Omental fat pad (tissue), 4 donors: ENCODE measurements around the gene JUP. TPM values are rescaled to one million over a fixed set of nuclear protein-coding genes. Genes with fewer than 3 reads are reported as not detected.

Experiments used
- ATAC-seq: fragments of 150-250 bp; one replicate; pipeline ENCODE4 v1.9.1; 2016; ENCODE audit warnings: mild to moderate bottlenecking, moderate library complexity; ENCODE audit not compliant: low FRiP score
- DNase-seq: peaks from one replicate; pipeline ENCODE4 v3.0.0-alpha.2; 2019; ENCODE audit warnings: low spot score
- total RNA-seq, 4 donors: library from RNA; depleted of rRNA; stranded (reverse); fragments of >200 nt; gene quantifications; one replicate each; pipeline ENCODE4 v1.1.0, GENCODE V29; 2016
- TF ChIP-seq, protein P1 (sequence below), 3 donors: fragments of 450-650 bp; IDR thresholded peaks; one replicate each; pipeline ENCODE4 v1.5.1; 2016 to 2017; ENCODE audit warnings: antibody characterized with exemption in 3 of 3, mild to moderate bottlenecking in 3 of 3, moderate library complexity in 2 of 3

The JUP gene
- total RNA-seq, 4 donors from 2014 or later: 34.8 to 84.5 (median 39.0) TPM

DNA sequence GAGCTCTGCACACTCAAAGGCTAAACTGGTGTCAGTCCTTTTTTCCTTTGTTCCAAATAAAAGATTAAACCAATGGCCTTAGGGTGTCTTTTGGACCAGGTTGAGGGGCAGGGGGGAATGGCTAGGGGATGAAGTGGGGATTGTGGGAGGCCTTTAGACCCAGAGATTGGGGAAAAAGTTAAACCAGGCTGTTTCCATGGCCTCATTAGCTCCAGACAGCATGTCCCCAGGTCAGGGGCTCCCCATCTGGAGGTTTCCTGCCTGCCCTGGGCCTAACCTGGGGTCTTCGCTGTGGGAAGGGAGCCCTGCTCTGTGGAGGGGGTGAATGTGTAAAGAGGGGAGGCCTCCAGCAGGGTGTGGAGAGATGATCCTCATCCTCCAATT, 36.6 kb upstream of the JUP start:
- TF ChIP-seq, protein P1, sequence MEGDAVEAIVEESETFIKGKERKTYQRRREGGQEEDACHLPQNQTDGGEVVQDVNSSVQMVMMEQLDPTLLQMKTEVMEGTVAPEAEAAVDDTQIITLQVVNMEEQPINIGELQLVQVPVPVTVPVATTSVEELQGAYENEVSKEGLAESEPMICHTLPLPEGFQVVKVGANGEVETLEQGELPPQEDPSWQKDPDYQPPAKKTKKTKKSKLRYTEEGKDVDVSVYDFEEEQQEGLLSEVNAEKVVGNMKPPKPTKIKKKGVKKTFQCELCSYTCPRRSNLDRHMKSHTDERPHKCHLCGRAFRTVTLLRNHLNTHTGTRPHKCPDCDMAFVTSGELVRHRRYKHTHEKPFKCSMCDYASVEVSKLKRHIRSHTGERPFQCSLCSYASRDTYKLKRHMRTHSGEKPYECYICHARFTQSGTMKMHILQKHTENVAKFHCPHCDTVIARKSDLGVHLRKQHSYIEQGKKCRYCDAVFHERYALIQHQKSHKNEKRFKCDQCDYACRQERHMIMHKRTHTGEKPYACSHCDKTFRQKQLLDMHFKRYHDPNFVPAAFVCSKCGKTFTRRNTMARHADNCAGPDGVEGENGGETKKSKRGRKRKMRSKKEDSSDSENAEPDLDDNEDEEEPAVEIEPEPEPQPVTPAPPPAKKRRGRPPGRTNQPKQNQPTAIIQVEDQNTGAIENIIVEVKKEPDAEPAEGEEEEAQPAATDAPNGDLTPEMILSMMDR (IDR thresholded peaks at IDR 0.05): no peak
- no peak for ATAC-seq
- no peak for DNase-seq

DNA sequence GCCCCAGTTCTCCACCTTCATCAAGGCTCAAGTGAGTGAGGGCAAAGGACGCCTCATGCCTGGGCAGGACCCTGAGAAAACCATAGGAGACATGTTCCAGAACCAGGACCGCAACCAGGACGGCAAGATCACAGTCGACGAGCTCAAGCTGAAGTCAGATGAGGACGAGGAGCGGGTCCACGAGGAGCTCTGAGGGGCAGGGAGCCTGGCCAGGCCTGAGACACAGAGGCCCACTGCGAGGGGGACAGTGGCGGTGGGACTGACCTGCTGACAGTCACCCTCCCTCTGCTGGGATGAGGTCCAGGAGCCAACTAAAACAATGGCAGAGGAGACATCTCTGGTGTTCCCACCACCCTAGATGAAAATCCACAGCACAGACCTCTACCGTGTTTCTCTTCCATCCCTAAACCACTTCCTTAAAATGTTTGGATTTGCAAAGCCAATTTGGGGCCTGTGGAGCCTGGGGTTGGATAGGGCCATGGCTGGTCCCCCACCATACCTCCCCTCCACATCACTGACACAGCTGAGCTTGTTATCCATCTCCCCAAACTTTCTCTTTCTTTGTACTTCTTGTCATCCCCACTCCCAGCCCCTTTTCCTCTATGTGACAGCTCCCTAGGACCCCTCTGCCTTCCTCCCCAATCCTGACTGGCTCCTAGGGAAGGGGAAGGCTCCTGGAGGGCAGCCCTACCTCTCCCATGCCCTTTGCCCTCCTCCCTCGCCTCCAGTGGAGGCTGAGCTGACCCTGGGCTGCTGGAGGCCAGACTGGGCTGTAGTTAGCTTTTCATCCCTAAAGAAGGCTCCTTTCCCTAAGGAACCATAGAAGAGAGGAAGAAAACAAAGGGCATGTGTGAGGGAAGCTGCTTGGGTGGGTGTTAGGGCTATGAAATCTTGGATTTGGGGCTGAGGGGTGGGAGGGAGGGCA, 36.0 kb upstream of the JUP start:
- TF ChIP-seq, protein P1 (IDR thresholded peaks at IDR 0.05): no peak
- ATAC-seq: no peak

DNA sequence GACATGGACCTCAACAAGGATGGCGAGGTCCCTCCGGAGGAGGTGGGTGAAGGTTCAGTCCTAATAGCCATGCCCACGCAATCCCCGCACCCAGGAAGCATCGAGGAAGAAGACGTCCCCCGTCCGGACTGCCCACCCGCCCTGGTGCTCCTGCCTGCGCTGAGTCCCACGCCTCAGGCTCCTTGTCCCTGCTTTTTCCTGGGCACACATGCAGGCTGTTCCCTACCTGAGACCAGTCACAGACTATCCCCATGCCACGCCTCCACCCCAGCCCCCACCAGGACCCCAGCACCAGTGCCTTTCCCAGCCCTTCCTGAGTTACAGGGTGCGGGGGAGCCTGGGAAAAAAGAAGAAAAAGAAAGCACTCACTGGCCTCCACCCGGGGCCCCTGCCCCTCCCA, 35.3 kb upstream of the JUP start:
- TF ChIP-seq, protein P1 (IDR thresholded peaks at IDR 0.05): no peak
- ATAC-seq: no peak

More for the DNA sequence above, 36.0 kb upstream of the JUP start:
- DNase-seq: no peak

DNA sequence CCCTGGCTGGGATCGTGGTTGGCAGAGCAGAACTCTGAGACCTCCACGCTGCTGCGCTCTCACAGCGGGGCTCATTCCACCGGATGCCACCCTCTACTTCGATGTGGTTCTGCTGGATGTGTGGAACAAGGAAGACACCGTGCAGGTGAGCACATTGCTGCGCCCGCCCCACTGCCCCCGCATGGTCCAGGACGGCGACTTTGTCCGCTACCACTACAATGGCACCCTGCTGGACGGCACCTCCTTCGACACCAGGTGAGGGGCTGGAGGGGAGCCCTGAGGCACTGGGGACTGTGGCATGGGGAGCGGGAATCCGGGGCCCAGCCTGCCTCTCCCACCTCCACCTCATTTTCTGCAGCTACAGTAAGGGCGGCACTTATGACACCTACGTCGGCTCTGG, 31.5 kb upstream of the JUP start:
- ATAC-seq: no peak
- TF ChIP-seq, protein P1 (IDR thresholded peaks at IDR 0.05): no peak

More for the DNA sequence above, 35.3 kb upstream of the JUP start:
- DNase-seq: no peak

DNA sequence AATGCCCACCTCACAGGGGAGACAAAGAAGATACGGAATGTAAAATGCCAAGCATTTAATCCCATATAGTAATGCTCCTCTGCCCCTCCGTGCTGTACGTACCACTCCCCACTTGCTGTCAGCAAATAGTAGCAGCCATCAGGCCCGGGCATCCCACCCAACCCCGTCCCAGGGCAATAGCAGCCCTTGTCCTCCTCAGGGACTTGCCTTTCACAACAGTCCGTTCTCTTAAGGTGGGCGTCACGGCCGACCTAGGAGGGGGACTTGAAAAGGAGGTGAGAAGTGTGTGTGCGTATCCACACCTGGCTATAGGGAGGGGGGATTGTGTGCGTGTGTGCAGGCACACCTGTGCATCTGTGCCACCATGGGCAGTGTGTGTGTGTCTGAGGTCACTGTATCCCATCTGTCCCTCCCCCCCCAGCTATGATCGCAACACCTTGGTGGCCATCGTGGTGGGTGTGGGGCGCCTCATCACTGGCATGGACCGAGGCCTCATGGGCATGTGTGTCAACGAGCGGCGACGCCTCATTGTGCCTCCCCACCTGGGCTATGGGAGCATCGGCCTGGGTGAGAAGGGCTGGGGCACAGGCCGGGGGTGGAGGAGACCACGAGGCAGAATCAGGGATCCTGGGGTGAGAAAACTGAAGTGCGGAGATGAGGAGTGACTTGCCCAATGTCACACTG, 30.3 kb upstream of the JUP start:
- no peak for DNase-seq
- no peak for ATAC-seq
- TF ChIP-seq, protein P1 (IDR thresholded peaks at IDR 0.05): no peak

More for the DNA sequence above, 31.5 kb upstream of the JUP start:
- no peak for DNase-seq

DNA sequence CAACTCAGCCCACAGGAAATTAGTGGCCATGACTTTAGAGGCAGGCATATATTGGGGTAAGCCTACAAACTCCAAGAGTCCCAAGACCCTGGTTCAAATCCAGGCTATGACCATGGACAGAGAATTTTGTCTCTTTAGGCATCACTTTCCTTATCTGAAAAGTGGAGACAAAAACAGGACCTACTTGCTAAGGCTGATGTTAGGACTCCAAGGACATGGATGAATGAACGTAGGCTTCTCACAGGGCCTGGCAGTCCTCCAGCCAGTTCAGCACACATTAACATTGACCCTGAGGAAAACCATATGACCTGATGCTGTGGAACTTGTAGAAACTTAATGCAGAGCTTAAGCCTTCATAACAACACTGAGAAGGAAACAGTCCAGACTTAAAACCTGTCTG, 27.7 kb upstream of the JUP start:
- ATAC-seq (no peak), DNase-seq (no peak)
- TF ChIP-seq, protein P1 (IDR thresholded peaks at IDR 0.05): no peak
